ENCODE measurements around the gene PCDH9.

DNA sequence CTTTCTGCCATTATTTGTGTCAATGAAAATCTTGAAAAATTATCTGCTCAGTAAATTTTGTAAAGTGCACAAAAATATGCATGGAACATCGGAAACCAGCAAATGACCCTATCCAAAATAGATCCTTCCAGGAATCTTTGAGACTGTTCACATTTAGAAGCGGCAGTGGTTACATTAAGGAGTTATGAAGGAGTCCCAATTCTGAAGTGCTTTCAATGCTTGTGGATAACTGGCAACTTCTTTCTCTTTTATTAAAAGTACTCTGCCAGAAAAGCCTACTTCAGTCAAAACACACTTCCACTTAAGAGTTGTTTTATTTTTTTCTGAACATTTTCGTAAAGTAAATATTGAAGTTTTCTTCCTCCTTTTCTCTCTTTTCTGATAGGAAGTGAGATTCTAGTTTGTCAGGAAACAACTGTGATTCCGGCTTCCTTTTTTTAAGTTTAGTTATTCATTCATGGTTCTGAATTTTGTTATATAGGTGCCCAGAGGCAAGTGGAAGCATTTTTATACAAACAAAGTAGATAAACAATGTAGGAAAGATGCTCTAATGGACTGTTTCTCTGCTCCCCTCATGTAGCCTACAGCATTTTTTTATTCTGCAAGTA, 83.5 kb downstream of the PCDH9 start:
- TF ChIP-seq, protein P1, sequence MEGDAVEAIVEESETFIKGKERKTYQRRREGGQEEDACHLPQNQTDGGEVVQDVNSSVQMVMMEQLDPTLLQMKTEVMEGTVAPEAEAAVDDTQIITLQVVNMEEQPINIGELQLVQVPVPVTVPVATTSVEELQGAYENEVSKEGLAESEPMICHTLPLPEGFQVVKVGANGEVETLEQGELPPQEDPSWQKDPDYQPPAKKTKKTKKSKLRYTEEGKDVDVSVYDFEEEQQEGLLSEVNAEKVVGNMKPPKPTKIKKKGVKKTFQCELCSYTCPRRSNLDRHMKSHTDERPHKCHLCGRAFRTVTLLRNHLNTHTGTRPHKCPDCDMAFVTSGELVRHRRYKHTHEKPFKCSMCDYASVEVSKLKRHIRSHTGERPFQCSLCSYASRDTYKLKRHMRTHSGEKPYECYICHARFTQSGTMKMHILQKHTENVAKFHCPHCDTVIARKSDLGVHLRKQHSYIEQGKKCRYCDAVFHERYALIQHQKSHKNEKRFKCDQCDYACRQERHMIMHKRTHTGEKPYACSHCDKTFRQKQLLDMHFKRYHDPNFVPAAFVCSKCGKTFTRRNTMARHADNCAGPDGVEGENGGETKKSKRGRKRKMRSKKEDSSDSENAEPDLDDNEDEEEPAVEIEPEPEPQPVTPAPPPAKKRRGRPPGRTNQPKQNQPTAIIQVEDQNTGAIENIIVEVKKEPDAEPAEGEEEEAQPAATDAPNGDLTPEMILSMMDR (IDR thresholded peaks at IDR 0.05): no peak
- TF ChIP-seq POLR2A (IDR thresholded peaks at IDR 0.05): no peak

All from right lobe of liver (tissue), 4 donors.